NT2/D1 (cell line): ENCODE results near the gene C11orf16.

Experiments used
- DNase-seq: peaks from one replicate; pipeline ENCODE4 v3.0.0-alpha.2; 2011; ENCODE audit warnings: low read depth, low spot score
- H3K27me3 ChIP-seq: 2 replicates; pipeline ENCODE4 v1.6.0; 2011; ENCODE audit warnings: mild to moderate bottlenecking; ENCODE audit not compliant: insufficient read length, insufficient read depth
- H3K36me3 ChIP-seq: 2 replicates; pipeline ENCODE4 v1.6.1; 2011; ENCODE audit warnings: mild to moderate bottlenecking, low read length, mixed read lengths; ENCODE audit not compliant: insufficient read depth, insufficient read length
- H3K4me1 ChIP-seq: 2 replicates; pipeline ENCODE4 v1.5.1; 2011; ENCODE audit not compliant: insufficient read depth, insufficient read length
- H3K4me3 ChIP-seq: 2 replicates; pipeline ENCODE4 v1.5.1; 2011; ENCODE audit warnings: low read depth; ENCODE audit not compliant: insufficient read length
- H3K9ac ChIP-seq: 2 replicates; pipeline ENCODE4 v1.6.0; 2011; ENCODE audit warnings: low read depth; ENCODE audit not compliant: insufficient read length
- H3K9me3 ChIP-seq: 2 replicates; pipeline ENCODE4 v1.5.1; 2011; ENCODE audit warnings: mild to moderate bottlenecking, low read length; ENCODE audit not compliant: insufficient read depth
- SUZ12 ChIP-seq: IDR thresholded peaks from 2 replicates; pipeline ENCODE4 v1.6.1; 2011; ENCODE audit not compliant: insufficient read length, insufficient read depth; ENCODE audit errors: extremely low read depth
- YY1 ChIP-seq: IDR thresholded peaks from 2 replicates; pipeline ENCODE4 v1.6.1; 2011; ENCODE audit not compliant: insufficient read length, insufficient read depth
- ZNF274 ChIP-seq: IDR thresholded peaks from 2 replicates; pipeline ENCODE4 v1.6.1; 2011; ENCODE audit warnings: mild to moderate bottlenecking, low read depth, low read length

The C11orf16 gene

GRCh38 chr11:8878771-8879170 lies 54.0 kb downstream of the C11orf16 start:
- Histone ChIP-seq H3K4me3 (no peak overlapping the region), H3K9me3 (no peaks in the 10 kb centered on the region), H3K9ac (no peak overlapping the region), H3K4me1 (no peaks in the 10 kb centered on the region), H3K27me3 (no peaks in the 10 kb centered on the region), H3K36me3 (no peaks in the 10 kb centered on the region)
- TF ChIP-seq YY1 (no peak), ZNF274 (no peak), SUZ12 (no peak)
- no peak for DNase-seq

- DNase-seq: no peak
- H3K27me3 ChIP-seq: no peaks in the 10 kb centered on the region
- TF ChIP-seq SUZ12 (no peak), ZNF274 (no peak), YY1 (no peak)
- no peaks in the 10 kb centered on the region for H3K4me1 ChIP-seq
- H3K4me3 ChIP-seq: no peak overlapping the region
- H3K9ac ChIP-seq: no peak overlapping the region
- no peaks in the 10 kb centered on the region for H3K36me3 ChIP-seq
- no peaks in the 10 kb centered on the region for H3K9me3 ChIP-seq
Measured at GRCh38 chr11:8873741-8874405, 58.9 kb downstream of the C11orf16 start.

GRCh38 chr11:8871962-8872361 lies 60.8 kb downstream of the C11orf16 start:
- TF ChIP-seq YY1: no peak
- no peak for TF ChIP-seq SUZ12
- no peak for TF ChIP-seq ZNF274
- no peaks in the 10 kb centered on the region for H3K9me3 ChIP-seq
- H3K27me3 ChIP-seq: no peaks in the 10 kb centered on the region
- H3K4me3 ChIP-seq: no peak overlapping the region
- no peak overlapping the region for H3K9ac ChIP-seq
- no peak for DNase-seq
- no peaks in the 10 kb centered on the region for H3K36me3 ChIP-seq
- H3K4me1 ChIP-seq: no peaks in the 10 kb centered on the region

- peak overlapping the region; percentile 52 for H3K4me3 ChIP-seq
- no peak for TF ChIP-seq YY1
- no peak for TF ChIP-seq SUZ12
- TF ChIP-seq ZNF274: no peak
- no peaks in the 10 kb centered on the region for H3K9me3 ChIP-seq
- no peaks in the 10 kb centered on the region for H3K4me1 ChIP-seq
- DNase-seq: peak; percentile 32
- no peaks in the 10 kb centered on the region for H3K36me3 ChIP-seq
- peak overlapping the region; percentile 79 for H3K9ac ChIP-seq
- no peaks in the 10 kb centered on the region for H3K27me3 ChIP-seq
Measured at GRCh38 chr11:8871171-8871775, 61.5 kb downstream of the C11orf16 start.

- peak overlapping the region; percentile 79 for H3K9ac ChIP-seq
- peak overlapping the region; percentile 52 for H3K4me3 ChIP-seq
- H3K9me3 ChIP-seq: no peaks in the 10 kb centered on the region
- H3K36me3 ChIP-seq: no peaks in the 10 kb centered on the region
- no peaks in the 10 kb centered on the region for H3K27me3 ChIP-seq
- H3K4me1 ChIP-seq: no peaks in the 10 kb centered on the region
- peak; percentile 46 for DNase-seq
- no peak for TF ChIP-seq SUZ12
- TF ChIP-seq ZNF274: no peak
- no peak for TF ChIP-seq YY1
Measured at GRCh38 chr11:8870411-8871170, 62.2 kb downstream of the C11orf16 start.
